Lung (tissue), 12 donors: Measurements from ENCODE around the gene PRR7. TPM values are rescaled to one million over a fixed set of nuclear protein-coding genes. Genes with fewer than 3 reads are reported as not detected.

Source experiments
- ATAC-seq: fragments of 200-7000 bp; cut with Tn5 transposase; one replicate; pipeline ENCODE4 v1.9.1; 2020; ENCODE audit warnings: moderate number of reproducible peaks; ENCODE audit not compliant: insufficient read depth, low FRiP score
- DNase-seq, 3 donors: peaks; one replicate each; pipeline ENCODE4 v3.0.0-alpha.2; 2013 to 2017
- H3K27ac ChIP-seq, 2 donors: one replicate each; pipeline ENCODE4 v1.5.1; 2013; ENCODE audit warnings: mild to moderate bottlenecking in 2 of 2, moderate library complexity in 2 of 2, control low read depth in 1 of 2, inconsistent platforms in 1 of 2, low read depth in 1 of 2, low read length in 1 of 2
- H3K27me3 ChIP-seq, 3 donors: one replicate each; pipeline ENCODE4 v1.5.1; 2013; ENCODE audit warnings: low read length in 2 of 3; ENCODE audit not compliant: control insufficient read depth in 3 of 3, insufficient read depth in 3 of 3
- H3K36me3 ChIP-seq, 4 donors: one replicate each; pipeline ENCODE4 v1.5.1; 2013; ENCODE audit warnings: low read length in 4 of 4, mild to moderate bottlenecking in 1 of 4, moderate library complexity in 1 of 4; ENCODE audit not compliant: control insufficient read depth in 4 of 4, insufficient read depth in 4 of 4
- H3K4me1 ChIP-seq, 5 donors: one replicate each; pipeline ENCODE4 v1.5.1; 2013; ENCODE audit warnings: low read length in 5 of 5, mild to moderate bottlenecking in 2 of 5, moderate library complexity in 1 of 5; ENCODE audit not compliant: control insufficient read depth in 5 of 5, insufficient read depth in 5 of 5
- H3K4me3 ChIP-seq: one replicate; pipeline ENCODE4 v1.5.1; 2013; ENCODE audit warnings: mild to moderate bottlenecking, control low read depth, moderate library complexity
- H3K9ac ChIP-seq, 2 donors: one replicate each; pipeline ENCODE4 v1.5.1; 2013; ENCODE audit warnings: low read length in 2 of 2, control low read depth in 1 of 2; ENCODE audit not compliant: insufficient read depth in 1 of 2
- H3K9me3 ChIP-seq, 4 donors: one replicate each; pipeline ENCODE4 v1.5.1; 2013; ENCODE audit warnings: low read length in 3 of 4, mild to moderate bottlenecking in 1 of 4, moderate library complexity in 1 of 4; ENCODE audit not compliant: control insufficient read depth in 4 of 4, insufficient read depth in 3 of 4
- CTCF ChIP-seq: IDR thresholded peaks from 2 replicates; pipeline ENCODE4 v1.5.1; 2012; ENCODE audit warnings: mild to moderate bottlenecking; ENCODE audit errors: control extremely low read depth, extremely low read depth
- WGBS, 2 donors: extraction: QIAGEN DNeasy Blood & Tissue Kit; methylation state at CpG; one replicate each; pipeline ENCODE4 v1.1.7; 2013; 5-methylcytosine and 5-hydroxymethylcytosine counted together
- polyA plus RNA-seq, 2 donors: library from polyadenylated mRNA; stranded (reverse); fragments of 200-250 nt; gene quantifications; one replicate each; pipeline ENCODE4 v1.2.1, GENCODE V29; 2013
- total RNA-seq, 2 donors: library from RNA; depleted of rRNA in 1 of 2; stranded (reverse); fragments of >200 nt in 1 of 2; gene quantifications; one replicate each; pipeline ENCODE4 v1.2.1, GENCODE V29; 2014 to 2021
- donor health status: control.
- donor health status: control.
- donor health status: Bipolar disorder and iron deficiency.
- donor health status: healthy.
- donor health status: DM: yes; HTN: yes; CAD: no.

PRR7 gene
- total and polyA plus RNA-seq, 4 donors, result 1.9 to 7.2 (median 4.0) TPM

DNA sequence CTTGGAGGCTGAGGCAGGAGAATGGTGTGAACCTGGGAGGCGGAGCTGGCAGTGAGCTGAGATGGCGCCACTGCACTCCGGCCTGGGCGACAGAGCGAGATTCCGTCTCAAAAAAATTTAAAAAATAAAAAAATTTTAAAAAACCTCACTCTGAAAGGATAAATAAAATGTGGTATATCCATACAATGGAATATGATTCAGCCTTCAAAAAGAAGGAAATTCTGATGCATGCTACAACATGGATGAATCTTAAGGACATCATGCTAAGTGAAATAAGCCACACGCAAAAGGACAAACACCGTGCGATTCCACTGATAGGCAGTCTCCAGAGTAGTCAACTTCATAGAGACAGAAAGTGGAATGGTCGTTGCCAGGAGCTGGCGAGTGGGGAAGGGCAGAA lies 18.4 kb downstream of the PRR7 start:
- no peak for ATAC-seq
- H3K27me3 ChIP-seq, result no peaks in the 10 kb centered on the region
- H3K36me3 ChIP-seq, result peaks cover 0 to 30% (median 23%) of the 10 kb centered on the region in 4 donors
- H3K9ac ChIP-seq, result no peak overlapping the region
- 94 to 97% methylated on average over 11 of the region's 11 CpGs for WGBS, 2 donors
- no peak for DNase-seq
- peaks cover 0 to 7% (median 3%) of the 10 kb centered on the region in 5 donors for H3K4me1 ChIP-seq
- no peak for TF ChIP-seq CTCF
- no peak overlapping the region for H3K4me3 ChIP-seq
- peaks cover 0 to 4% (median 0%) of the 10 kb centered on the region in 4 donors for H3K9me3 ChIP-seq
- H3K27ac ChIP-seq, result no peak overlapping the region

GRCh38 chr5:177466861-177467260 lies 20.2 kb downstream of the PRR7 start:
- DNase-seq (no peak), ATAC-seq (no peak)
- Histone ChIP-seq H3K27me3 (no peaks in the 10 kb centered on the region), H3K4me3 (no peak overlapping the region), H3K4me1 (peaks cover 0 to 20% (median 6%) of the 10 kb centered on the region in 5 donors), H3K36me3 (peaks cover 0 to 36% (median 21%) of the 10 kb centered on the region in 4 donors), H3K9me3 (peaks cover 0 to 4% (median 0%) of the 10 kb centered on the region in 4 donors), H3K27ac (no peak overlapping the region), H3K9ac (no peak overlapping the region)
- no peak for TF ChIP-seq CTCF
- WGBS, 2 donors, result 95 to 98% methylated on average over 25 of the region's 25 CpGs

GRCh38 chr5:177467436-177467835 lies 20.8 kb downstream of the PRR7 start:
- ATAC-seq (no peak), DNase-seq (no peak)
- WGBS, 2 donors, result 94 to 97% methylated on average over 31 of the region's 31 CpGs
- Histone ChIP-seq H3K4me3 (no peak overlapping the region), H3K27ac (no peak overlapping the region), H3K9ac (no peak overlapping the region), H3K27me3 (no peaks in the 10 kb centered on the region), H3K9me3 (peaks cover 0 to 4% (median 0%) of the 10 kb centered on the region in 4 donors), H3K4me1 (peaks cover 0 to 25% (median 10%) of the 10 kb centered on the region in 5 donors), H3K36me3 (peaks cover 0 to 36% (median 21%) of the 10 kb centered on the region in 4 donors)
- no peak for TF ChIP-seq CTCF

GRCh38 chr5:177468329-177468684 lies 21.7 kb downstream of the PRR7 start:
- Histone ChIP-seq H3K36me3 (peaks cover 0 to 36% (median 20%) of the 10 kb centered on the region in 4 donors), H3K4me3 (no peak overlapping the region), H3K27me3 (no peaks in the 10 kb centered on the region), H3K4me1 (peaks cover 0 to 25% (median 10%) of the 10 kb centered on the region in 5 donors), H3K9me3 (peaks cover 0 to 4% (median 0%) of the 10 kb centered on the region in 4 donors), H3K9ac (no peak overlapping the region), H3K27ac (no peak overlapping the region)
- no peak for TF ChIP-seq CTCF
- DNase-seq (no peak), ATAC-seq (no peak)
- WGBS, 2 donors, result 93 to 100% methylated on average over 2 of the region's 2 CpGs
